Aorta (tissue), 5 donors: Measurements from ENCODE around the gene HOXB6. TPM values are rescaled to one million over a fixed set of nuclear protein-coding genes. Genes with fewer than 3 reads are reported as not detected.

Experiments used
- ATAC-seq: fragments of 200-7000 bp; cut with Tn5 transposase; one replicate; pipeline ENCODE4 v1.9.1; 2022; ENCODE audit warnings: moderate library complexity; ENCODE audit not compliant: low FRiP score
- DNase-seq, 2 donors: peaks; one replicate each; pipeline ENCODE4 v3.0.0-alpha.2; 2020
- H3K27ac ChIP-seq, 2 donors: one replicate each; pipeline ENCODE4 v1.5.1; 2013; ENCODE audit warnings: low read length in 2 of 2, mild to moderate bottlenecking in 2 of 2, moderate library complexity in 2 of 2, control low read depth in 1 of 2, inconsistent platforms in 1 of 2, low read depth in 1 of 2
- H3K27me3 ChIP-seq, 2 donors: one replicate each; pipeline ENCODE4 v1.6.1; 2013; ENCODE audit warnings: control low read depth in 1 of 2, low read length in 1 of 2, mild to moderate bottlenecking in 1 of 2, moderate library complexity in 1 of 2; ENCODE audit not compliant: insufficient read depth in 2 of 2, control insufficient read depth in 1 of 2
- H3K36me3 ChIP-seq, 2 donors: one replicate each; pipeline ENCODE4 v1.6.1; 2013; ENCODE audit warnings: control low read depth in 1 of 2, low read length in 1 of 2, mild to moderate bottlenecking in 1 of 2; ENCODE audit not compliant: insufficient read depth in 2 of 2, control insufficient read depth in 1 of 2
- H3K4me1 ChIP-seq, 2 donors: one replicate each; pipeline ENCODE4 v1.6.1; 2013; ENCODE audit warnings: low read length in 2 of 2, control low read depth in 1 of 2, mild to moderate bottlenecking in 1 of 2, moderate library complexity in 1 of 2; ENCODE audit not compliant: insufficient read depth in 2 of 2, control insufficient read depth in 1 of 2
- H3K4me3 ChIP-seq, 2 donors: one replicate each; pipeline ENCODE4 v1.5.1; 2013; ENCODE audit warnings: low read length in 2 of 2, control low read depth in 1 of 2, mild to moderate bottlenecking in 1 of 2
- H3K9me3 ChIP-seq: one replicate; pipeline ENCODE4 v1.6.1; 2013; ENCODE audit warnings: mild to moderate bottlenecking, low read length; ENCODE audit not compliant: control insufficient read depth
- WGBS, 2 donors: extraction: QIAGEN DNeasy Blood & Tissue Kit; methylation state at CpG; one replicate each; pipeline ENCODE4 v1.1.7; 2013; 5-methylcytosine and 5-hydroxymethylcytosine counted together
- intact Hi-C, 2 donors: fragments of 100-400 bp; cut with DNase I; formaldehyde crosslinking; loops; one replicate each; pipeline versions ENCODE4 v1.14.2 to v1.15.0; 2022
- polyA plus RNA-seq, 2 donors: library from polyadenylated mRNA; stranded (reverse); fragments of 200-250 nt; gene quantifications; one replicate each; pipeline ENCODE4 v1.2.3, GENCODE V29; 2013
- total RNA-seq, 2 donors: library from RNA; stranded (reverse); fragmentation: NEBNext Ultra II Directional; extraction: Animal tissue kit (Norgen Biotek cat#: 25700); gene quantifications; one replicate each; pipeline ENCODE4 v1.2.1, GENCODE V29; 2021
- donor health status: healthy with polysubstance abuse.
- donor health status: Bipolar disorder and iron deficiency.
- donor health status: DM: no; HTN: no; CAD: no.
- donor health status: DM: no; HTN: no; CAD: no.
- donor health status: DM: yes; HTN: yes; CAD: no.

Gene HOXB6
- total and polyA plus RNA-seq, 4 donors: 3.9 to 16.8 (median 5.0) TPM

DNA sequence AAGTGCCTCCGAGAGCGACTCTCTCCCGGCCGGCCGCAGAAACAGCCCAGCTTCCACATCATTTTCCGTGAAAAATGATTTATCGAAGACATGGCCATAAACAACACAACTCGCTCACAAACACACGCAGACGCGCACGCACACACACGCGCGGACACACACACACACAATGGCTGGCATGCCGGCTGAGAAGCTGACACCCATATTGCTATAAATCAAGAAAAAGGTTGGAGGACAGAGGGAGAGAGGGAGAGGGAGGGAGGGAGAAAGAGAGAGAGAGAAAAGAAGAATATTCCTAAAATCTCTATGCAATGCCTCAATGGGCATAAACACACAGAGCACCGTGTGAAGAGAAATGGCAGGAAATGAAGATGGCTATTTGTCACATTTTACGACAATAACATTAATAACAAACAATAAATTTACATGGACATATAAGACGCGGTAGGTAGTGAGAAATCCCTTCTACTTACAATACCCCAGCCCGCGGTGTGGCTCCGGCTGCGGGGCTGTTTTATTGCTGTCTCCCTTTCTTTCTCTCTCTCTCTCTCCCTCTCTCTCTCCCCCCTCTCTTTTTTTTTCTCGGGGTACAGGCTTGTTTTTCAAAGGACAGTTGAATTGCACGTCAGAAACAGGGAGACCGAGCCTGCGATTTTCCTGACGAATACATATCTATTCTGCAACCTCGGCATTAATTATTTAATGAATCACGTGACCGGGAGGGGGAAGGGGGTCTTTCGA lies 36.1 kb downstream of the HOXB6 start:
- Histone ChIP-seq H3K36me3 (no peaks in the 10 kb centered on the region), H3K27me3 (no peaks in the 10 kb centered on the region), H3K27ac (no peak overlapping the region), H3K4me3 (peak overlapping the region in 1 of 2 donors; percentile 24), H3K9me3 (no peaks in the 10 kb centered on the region), H3K4me1 (peaks cover 0 to 7% of the 10 kb centered on the region in 2 donors)
- DNase-seq: no peak
- no peak for ATAC-seq
- WGBS, 2 donors: 27 to 53% methylated on average over 33 of the region's 33 CpGs
- intact Hi-C loops: no loop called here

GRCh38 chr17:48567646-48568354 lies 37.0 kb downstream of the HOXB6 start:
- H3K4me1 ChIP-seq: peaks cover 0 to 7% of the 10 kb centered on the region in 2 donors
- H3K4me3 ChIP-seq: no peak overlapping the region
- DNase-seq: no peak
- H3K9me3 ChIP-seq: no peaks in the 10 kb centered on the region
- ATAC-seq: no peak
- no peak overlapping the region for H3K27ac ChIP-seq
- H3K36me3 ChIP-seq: no peaks in the 10 kb centered on the region
- intact Hi-C loops: no loop called here
- WGBS, 2 donors: 89 to 91% methylated on average over 2 of the region's 2 CpGs
- H3K27me3 ChIP-seq: no peaks in the 10 kb centered on the region

DNA sequence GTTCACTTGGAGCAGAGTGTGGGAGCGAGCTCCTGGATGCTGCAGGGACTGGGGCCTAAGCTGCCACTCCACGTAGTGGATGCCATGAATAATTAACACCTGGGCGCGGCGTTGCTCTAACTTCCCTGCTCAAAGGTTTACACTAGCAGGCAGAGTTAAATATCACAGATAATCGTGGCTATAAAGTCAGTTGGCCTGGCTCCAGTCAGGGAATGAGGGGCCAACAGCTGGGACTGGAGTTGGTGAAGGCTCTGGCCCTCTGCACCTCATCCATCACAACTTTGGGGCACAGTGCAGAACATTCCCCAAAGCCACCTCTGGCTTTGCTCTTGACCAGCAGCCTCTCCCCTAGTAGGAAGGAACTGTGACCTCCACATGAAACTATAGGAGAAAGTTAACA lies 37.6 kb downstream of the HOXB6 start:
- H3K4me1 ChIP-seq: peaks cover 0 to 7% of the 10 kb centered on the region in 2 donors
- no peak overlapping the region for H3K27ac ChIP-seq
- H3K36me3 ChIP-seq: no peaks in the 10 kb centered on the region
- no peaks in the 10 kb centered on the region for H3K9me3 ChIP-seq
- ATAC-seq: no peak
- DNase-seq: no peak
- intact Hi-C loops: no loop called here
- no peak overlapping the region for H3K4me3 ChIP-seq
- 75 to 82% methylated on average over 6 of the region's 6 CpGs for WGBS, 2 donors
- no peaks in the 10 kb centered on the region for H3K27me3 ChIP-seq

GRCh38 chr17:48566717-48567116 lies 38.1 kb downstream of the HOXB6 start:
- Histone ChIP-seq H3K4me3 (no peak overlapping the region), H3K36me3 (no peaks in the 10 kb centered on the region), H3K4me1 (peaks cover 0 to 7% of the 10 kb centered on the region in 2 donors), H3K9me3 (no peaks in the 10 kb centered on the region), H3K27me3 (no peaks in the 10 kb centered on the region), H3K27ac (no peak overlapping the region)
- no peak for ATAC-seq
- WGBS, 2 donors: 49 to 67% methylated on average over 2 of the region's 2 CpGs
- DNase-seq: no peak
- intact Hi-C loops: no loop called here

- H3K9me3 ChIP-seq: no peaks in the 10 kb centered on the region
- H3K27me3 ChIP-seq: no peaks in the 10 kb centered on the region
- H3K36me3 ChIP-seq: no peaks in the 10 kb centered on the region
- ATAC-seq (no peak), DNase-seq (no peak)
- H3K4me1 ChIP-seq: peaks cover 0 to 7% of the 10 kb centered on the region in 2 donors
- no peak overlapping the region for H3K27ac ChIP-seq
- intact Hi-C loops: no loop called here
- no peak overlapping the region for H3K4me3 ChIP-seq
- WGBS, 2 donors: 89 to 91% methylated on average over 4 of the region's 4 CpGs
Observed at GRCh38 chr17:48565925-48566710, 38.7 kb downstream of the HOXB6 start.

DNA sequence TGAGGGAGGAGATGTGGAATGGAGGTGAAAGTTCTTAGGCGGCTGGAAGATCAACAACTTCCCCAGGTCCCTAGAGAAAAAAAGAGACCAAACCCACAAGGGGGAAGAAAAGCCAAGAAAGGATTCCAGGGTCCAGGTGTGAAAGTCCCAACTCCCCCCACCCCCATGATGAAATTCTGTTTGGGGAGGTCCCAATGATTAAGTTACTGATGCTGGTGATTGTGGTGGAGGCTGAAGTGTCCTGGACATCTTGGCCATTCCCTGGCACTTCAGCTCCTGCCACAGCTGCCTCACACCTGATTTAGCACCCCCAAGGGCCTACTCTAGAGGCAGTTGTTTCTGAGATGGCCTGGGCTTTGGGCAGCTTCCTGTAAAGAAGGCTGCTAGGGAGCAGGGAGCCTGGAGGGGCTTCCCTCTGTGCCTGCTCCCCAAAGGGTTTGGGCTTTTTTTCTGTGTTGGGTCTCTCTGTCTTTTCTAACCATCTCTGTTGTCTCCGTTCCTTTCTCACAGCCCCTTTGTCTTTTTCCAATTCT lies 39.7 kb downstream of the HOXB6 start:
- H3K27ac ChIP-seq: no peak overlapping the region
- WGBS, 2 donors: 79 to 84% methylated on average over 2 of the region's 2 CpGs
- no peaks in the 10 kb centered on the region for H3K9me3 ChIP-seq
- intact Hi-C loops: no loop called here
- peak overlapping the region in 1 of 2 donors; percentile 60 for H3K4me3 ChIP-seq
- DNase-seq: no peak
- no peak for ATAC-seq
- H3K36me3 ChIP-seq: no peaks in the 10 kb centered on the region
- no peaks in the 10 kb centered on the region for H3K27me3 ChIP-seq
- H3K4me1 ChIP-seq: peaks cover 0 to 5% of the 10 kb centered on the region in 2 donors

GRCh38 chr17:48564188-48565021 lies 40.4 kb downstream of the HOXB6 start:
- no peaks in the 10 kb centered on the region for H3K4me1 ChIP-seq
- intact Hi-C loops: no loop called here
- 6 to 8% methylated on average over 57 to 73 of the region's 73 CpGs for WGBS, 2 donors
- peak overlapping the region; percentile 21 to 60 for H3K4me3 ChIP-seq
- no peaks in the 10 kb centered on the region for H3K9me3 ChIP-seq
- no peaks in the 10 kb centered on the region for H3K36me3 ChIP-seq
- no peak overlapping the region for H3K27ac ChIP-seq
- peak; percentile 28 for ATAC-seq
- no peaks in the 10 kb centered on the region for H3K27me3 ChIP-seq
- DNase-seq: peak in 1 of 2 donors; percentile 72

- 45 to 50% methylated on average over 10 of the region's 10 CpGs for WGBS, 2 donors
- Histone ChIP-seq H3K9me3 (no peaks in the 10 kb centered on the region), H3K4me3 (peak overlapping the region; percentile 21 to 60), H3K27ac (no peak overlapping the region), H3K4me1 (no peaks in the 10 kb centered on the region), H3K27me3 (no peaks in the 10 kb centered on the region), H3K36me3 (no peaks in the 10 kb centered on the region)
- ATAC-seq: no peak
- intact Hi-C loops: no loop called here
- DNase-seq: no peak
Observed at GRCh38 chr17:48563867-48564187, 41.0 kb downstream of the HOXB6 start.
